PC-3 (cell line): ENCODE measurements around the gene MAGEB3. TPM values are rescaled to one million over a fixed set of nuclear protein-coding genes. Genes with fewer than 3 reads are reported as not detected.

Experiments
- ATAC-seq: fragments of 200-7000 bp; cut with Tn5 transposase; 2 replicates; pipeline ENCODE4 v1.9.1; 2020; ENCODE audit warnings: mild to moderate bottlenecking, moderate library complexity
- BruUV-seq: library from RNA; stranded (reverse); fragments of 400-500 nt; replicated peaks from 2 replicates; lab custom pipeline; 2021; lab: Mats Ljungman, UMichigan
- CTCF ChIA-PET: fragments of 300-600 bp; sonication (Branson Sonifier 250); formaldehyde crosslinking; loops from one replicate; lab custom pipeline; 2022; ENCODE audit warnings: antibody characterized with exemption; lab: Charles Lee
- POLR2A ChIA-PET: fragments of 300-600 bp; sonication (Branson Sonifier 250); formaldehyde crosslinking; loops from one replicate; lab custom pipeline; 2022; ENCODE audit warnings: antibody characterized with exemption; ENCODE audit not compliant: unreplicated experiment; lab: Charles Lee
- DNase-seq: peaks from one replicate; pipeline ENCODE4 v3.0.0-alpha.2; 2015
- H2AFZ ChIP-seq: fragments of 300-600 bp; sonication (generic); 2 replicates; pipeline ENCODE4 v1.6.0; 2016; ENCODE audit warnings: antibody characterized with exemption, low read length
- H3F3A ChIP-seq: fragments of 300-600 bp; sonication (generic); one replicate; pipeline ENCODE4 v1.6.0; 2017; ENCODE audit warnings: antibody characterized with exemption, low read length, control low read depth, mild to moderate bottlenecking; ENCODE audit not compliant: unreplicated experiment
- H3K27ac ChIP-seq: fragments of 300-600 bp; sonication (generic); 2 replicates; pipeline ENCODE4 v1.5.1; 2016; ENCODE audit warnings: mild to moderate bottlenecking, low read length
- H3K27me3 ChIP-seq: fragments of 300-600 bp; sonication (generic); 2 replicates; pipeline ENCODE4 v1.6.1; 2016; ENCODE audit warnings: low read length, mixed read lengths
- H3K36me3 ChIP-seq: fragments of 300-600 bp; sonication (generic); 2 replicates; pipeline ENCODE4 v1.6.1; 2016; ENCODE audit warnings: low read depth, mixed run types, low read length, mixed read lengths
- H3K4me1 ChIP-seq: fragments of 300-600 bp; sonication (generic); 2 replicates; pipeline ENCODE4 v1.5.1; 2016; ENCODE audit warnings: low read length; ENCODE audit not compliant: insufficient read depth
- H3K4me2 ChIP-seq: fragments of 300-600 bp; sonication (generic); 2 replicates; pipeline ENCODE4 v1.6.0; 2016; ENCODE audit warnings: low read length
- H3K4me3 ChIP-seq: fragments of 300-600 bp; sonication (generic); 2 replicates; pipeline ENCODE4 v1.5.1; 2016; ENCODE audit warnings: mild to moderate bottlenecking, low read length, mixed read lengths
- H3K79me2 ChIP-seq: fragments of 300-600 bp; sonication (generic); 2 replicates; pipeline ENCODE4 v1.6.1; 2017; ENCODE audit warnings: low read length, mixed read lengths
- H3K9ac ChIP-seq: fragments of 300-600 bp; sonication (generic); 2 replicates; pipeline ENCODE4 v1.6.0; 2016; ENCODE audit warnings: mild to moderate bottlenecking, low read length
- H3K9me2 ChIP-seq: fragments of 300-600 bp; sonication (generic); replicated peaks from 2 replicates; pipeline ENCODE4 v1.6.1; 2016; ENCODE audit warnings: mixed run types, low read length, mixed read lengths
- H3K9me3 ChIP-seq: fragments of 300-600 bp; sonication (generic); 2 replicates; pipeline ENCODE4 v1.6.1; 2016; ENCODE audit warnings: low read length, mixed read lengths
- H4K20me1 ChIP-seq: fragments of 300-600 bp; sonication (generic); 2 replicates; pipeline ENCODE4 v1.6.1; 2016; ENCODE audit warnings: low read length, mixed read lengths
- EZH2 ChIP-seq: fragments of 300-600 bp; sonication (generic); IDR thresholded peaks from one replicate; pipeline ENCODE4 v1.6.1; 2017; ENCODE audit warnings: antibody characterized with exemption, mild to moderate bottlenecking, low read length; ENCODE audit not compliant: unreplicated experiment
- EZH2phosphoT487 ChIP-seq: fragments of 300-600 bp; sonication (generic); IDR thresholded peaks from 2 replicates; pipeline ENCODE4 v1.6.1; 2018; ENCODE audit warnings: mild to moderate bottlenecking, antibody characterized with exemption, low read length, borderline replicate concordance
- intact Hi-C: fragments of 100-400 bp; cut with micrococcal nuclease; formaldehyde crosslinking; loops from 2 replicates; pipeline ENCODE4 v1.9.0; 2023
- total RNA-seq: library from RNA; depleted of rRNA; stranded (reverse); fragments of >200 nt; gene quantifications from 2 replicates; pipeline ENCODE4 v1.2.3, GENCODE V29; 2014
- TF ChIP-seq, protein P1 (sequence below): fragments of 300-600 bp; sonication (generic); conservative IDR thresholded peaks from 2 replicates; pipeline ENCODE4 v1.5.1; 2017; ENCODE audit warnings: antibody characterized with exemption, low read depth, mild to moderate bottlenecking, low read length

The MAGEB3 gene
- total RNA-seq, 1 experiment from 2014 or later = not detected

DNA sequence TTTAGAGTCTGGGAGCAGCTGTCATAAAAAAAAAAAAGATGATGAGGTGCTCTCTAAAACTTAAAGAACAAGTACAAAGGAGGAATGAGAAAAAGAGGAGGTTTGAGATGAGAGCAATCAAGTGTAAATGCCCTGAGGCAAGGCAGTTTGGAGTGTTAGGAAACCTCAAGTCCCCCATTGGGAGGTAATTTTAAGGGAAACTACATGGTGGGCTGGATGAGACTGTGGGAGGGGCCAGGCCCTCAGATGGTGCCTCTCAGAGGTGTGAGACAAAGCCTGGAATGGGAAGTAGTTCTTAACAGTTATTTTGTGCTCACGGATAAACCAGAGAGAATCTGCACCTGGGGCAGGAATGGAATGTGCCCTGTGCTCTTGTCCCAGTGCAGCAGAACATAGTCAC lies 1.9 kb upstream of the MAGEB3 start:
- H3F3A ChIP-seq = no peaks in the 10 kb centered on the region
- H3K79me2 ChIP-seq = no peaks in the 10 kb centered on the region
- no peak for DNase-seq
- no peaks in the 10 kb centered on the region for H3K9me3 ChIP-seq
- ChIA-PET POLR2A (no interaction called here), CTCF (no interaction called here)
- BruUV-seq = no TSS peak
- H3K4me1 ChIP-seq = no peaks in the 10 kb centered on the region
- TF ChIP-seq, protein P1, sequence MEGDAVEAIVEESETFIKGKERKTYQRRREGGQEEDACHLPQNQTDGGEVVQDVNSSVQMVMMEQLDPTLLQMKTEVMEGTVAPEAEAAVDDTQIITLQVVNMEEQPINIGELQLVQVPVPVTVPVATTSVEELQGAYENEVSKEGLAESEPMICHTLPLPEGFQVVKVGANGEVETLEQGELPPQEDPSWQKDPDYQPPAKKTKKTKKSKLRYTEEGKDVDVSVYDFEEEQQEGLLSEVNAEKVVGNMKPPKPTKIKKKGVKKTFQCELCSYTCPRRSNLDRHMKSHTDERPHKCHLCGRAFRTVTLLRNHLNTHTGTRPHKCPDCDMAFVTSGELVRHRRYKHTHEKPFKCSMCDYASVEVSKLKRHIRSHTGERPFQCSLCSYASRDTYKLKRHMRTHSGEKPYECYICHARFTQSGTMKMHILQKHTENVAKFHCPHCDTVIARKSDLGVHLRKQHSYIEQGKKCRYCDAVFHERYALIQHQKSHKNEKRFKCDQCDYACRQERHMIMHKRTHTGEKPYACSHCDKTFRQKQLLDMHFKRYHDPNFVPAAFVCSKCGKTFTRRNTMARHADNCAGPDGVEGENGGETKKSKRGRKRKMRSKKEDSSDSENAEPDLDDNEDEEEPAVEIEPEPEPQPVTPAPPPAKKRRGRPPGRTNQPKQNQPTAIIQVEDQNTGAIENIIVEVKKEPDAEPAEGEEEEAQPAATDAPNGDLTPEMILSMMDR = no peak
- TF ChIP-seq EZH2phosphoT487 = no peak
- no peak for TF ChIP-seq EZH2
- H3K4me2 ChIP-seq = no peak overlapping the region
- H3K4me3 ChIP-seq = no peak overlapping the region
- intact Hi-C loops = no loop called here
- H3K27ac ChIP-seq = no peak overlapping the region
- H3K27me3 ChIP-seq = no peaks in the 10 kb centered on the region
- no peaks in the 10 kb centered on the region for H4K20me1 ChIP-seq
- H3K9me2 ChIP-seq = no peaks in the 10 kb centered on the region
- no peak for ATAC-seq
- no peak overlapping the region for H3K9ac ChIP-seq
- no peaks in the 10 kb centered on the region for H3K36me3 ChIP-seq
- no peak overlapping the region for H2AFZ ChIP-seq

DNA sequence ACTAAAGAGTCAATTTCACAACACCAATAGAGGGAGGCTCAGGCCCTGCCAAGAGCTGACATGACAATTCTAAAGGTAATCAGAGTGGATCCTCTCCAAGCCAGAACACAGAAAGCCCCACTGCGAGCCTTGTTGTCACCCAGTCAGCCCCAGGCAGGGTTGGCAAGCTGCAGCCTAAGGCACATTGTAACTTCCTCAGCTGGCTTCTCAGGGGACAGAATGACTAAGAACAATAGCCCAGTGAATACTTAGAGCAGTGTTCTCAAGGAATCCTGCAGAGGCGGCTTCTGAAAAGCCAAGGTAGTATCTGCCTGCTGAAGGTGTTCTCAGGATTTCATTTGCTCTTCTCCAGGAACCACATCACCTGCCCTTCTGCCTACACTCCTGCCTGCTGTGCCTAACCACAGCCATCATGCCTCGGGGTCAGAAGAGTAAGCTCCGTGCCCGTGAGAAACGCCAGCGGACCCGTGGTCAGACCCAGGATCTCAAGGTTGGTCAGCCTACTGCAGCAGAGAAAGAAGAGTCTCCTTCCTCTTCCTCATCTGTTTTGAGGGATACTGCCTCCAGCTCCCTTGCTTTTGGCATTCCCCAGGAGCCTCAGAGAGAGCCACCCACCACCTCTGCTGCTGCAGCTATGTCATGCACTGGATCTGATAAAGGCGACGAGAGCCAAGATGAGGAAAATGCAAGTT lies 11.4 kb downstream of the MAGEB3 start, which contains the start of gene MAGEB4:
Gene MAGEB4 (plus strand): TSS at position 277 of the 692 bp plus-strand sequence. CDS start 136 bp downstream, at position 413.
- no peaks in the 10 kb centered on the region for H3K9me3 ChIP-seq
- BruUV-seq = no TSS peak
- H3K4me2 ChIP-seq = no peak within 1 kb of the TSS
- no peaks in the 10 kb centered on the region for H3K4me1 ChIP-seq
- H3F3A ChIP-seq = no peaks in the 10 kb centered on the region
- no peak within 1 kb of the TSS for H2AFZ ChIP-seq
- no peak for TF ChIP-seq EZH2phosphoT487
- TF ChIP-seq EZH2 = no peak
- TF ChIP-seq, protein P1 = no peak
- no peak within 1 kb of the TSS for H3K4me3 ChIP-seq
- no peaks in the 10 kb centered on the region for H3K36me3 ChIP-seq
- H3K79me2 ChIP-seq = no peaks in the 10 kb centered on the region
- POLR2A ChIA-PET = no interaction called here
- no peaks in the 10 kb centered on the region for H3K9me2 ChIP-seq
- CTCF ChIA-PET = no interaction called here
- H3K27ac ChIP-seq = no peak within 1 kb of the TSS
- H4K20me1 ChIP-seq = no peaks in the 10 kb centered on the region
- intact Hi-C loops = no loop called here
- no peak for ATAC-seq
- no peak for DNase-seq
- H3K9ac ChIP-seq = no peak within 1 kb of the TSS
- peaks cover 10% of the 10 kb centered on the region; the same call in 1 of the 2 replicates for H3K27me3 ChIP-seq
